ENCODE measurements around the gene TRNT1.

The TRNT1 gene

GRCh38 chr3:3126477-3127431 is at the start of gene TRNT1:
TRNT1 (plus strand) TSS chr3:3126940; CDS start chr3:3129041, 2,101 bp downstream.
- no peak for TF ChIP-seq CTCF (IDR thresholded peaks at IDR 0.05; ENCODE audit: low read depth, low read length, missing control alignments)
- Histone ChIP-seq H3K36me3 (replicated peaks) (peaks cover 13% of the 10 kb centered on the region), H3K4me3 (ENCODE audit: low read depth, low read length) (peak within 1 kb of the TSS; percentile 85), H3K27ac (peak within 1 kb of the TSS; percentile 92), H3K27me3 (replicated peaks) (no peaks in the 10 kb centered on the region)
- in situ Hi-C loops (cut with HindIII; ENCODE audit: low pct_ligation_motif_present, low sequenced_read_pairs) = no loop called here
- DNase-seq = peak; percentile 88

- no peak for DNase-seq
- H3K4me3 ChIP-seq (ENCODE audit: low read depth, low read length) = no peak overlapping the region
- no peak overlapping the region for H3K27ac ChIP-seq
- H3K36me3 ChIP-seq (replicated peaks) = no peaks in the 10 kb centered on the region
- in situ Hi-C loops (cut with HindIII; ENCODE audit: low pct_ligation_motif_present, low sequenced_read_pairs) = no loop called here
- TF ChIP-seq CTCF (IDR thresholded peaks at IDR 0.05; ENCODE audit: low read depth, low read length, missing control alignments) = no peak
- H3K27me3 ChIP-seq (replicated peaks) = no peaks in the 10 kb centered on the region
Observed at GRCh38 chr3:3080309-3080708, 46.4 kb upstream of the TRNT1 start.

- Histone ChIP-seq H3K36me3 (replicated peaks) (no peaks in the 10 kb centered on the region), H3K27ac (no peak overlapping the region), H3K4me3 (ENCODE audit: low read depth, low read length) (no peak overlapping the region), H3K27me3 (replicated peaks) (no peaks in the 10 kb centered on the region)
- DNase-seq = no peak
- in situ Hi-C loops (cut with HindIII; ENCODE audit: low pct_ligation_motif_present, low sequenced_read_pairs) = no loop called here
- TF ChIP-seq CTCF (IDR thresholded peaks at IDR 0.05; ENCODE audit: low read depth, low read length, missing control alignments) = no peak
Observed at GRCh38 chr3:3081381-3082233, 45.1 kb upstream of the TRNT1 start.

- no peak overlapping the region for H3K4me3 ChIP-seq (ENCODE audit: low read depth, low read length)
- in situ Hi-C loops (cut with HindIII; ENCODE audit: low pct_ligation_motif_present, low sequenced_read_pairs) = no loop called here
- TF ChIP-seq CTCF (IDR thresholded peaks at IDR 0.05; ENCODE audit: low read depth, low read length, missing control alignments) = no peak
- no peak for DNase-seq
- H3K27ac ChIP-seq = no peak overlapping the region
- no peaks in the 10 kb centered on the region for H3K36me3 ChIP-seq (replicated peaks)
- H3K27me3 ChIP-seq (replicated peaks) = no peaks in the 10 kb centered on the region
Observed at GRCh38 chr3:3082234-3082924, 44.4 kb upstream of the TRNT1 start.

- H3K27me3 ChIP-seq (replicated peaks) = no peaks in the 10 kb centered on the region
- no peaks in the 10 kb centered on the region for H3K36me3 ChIP-seq (replicated peaks)
- no peak for TF ChIP-seq CTCF (IDR thresholded peaks at IDR 0.05; ENCODE audit: low read depth, low read length, missing control alignments)
- no peak for DNase-seq
- H3K27ac ChIP-seq = no peak overlapping the region
- no peak overlapping the region for H3K4me3 ChIP-seq (ENCODE audit: low read depth, low read length)
- in situ Hi-C loops (cut with HindIII; ENCODE audit: low pct_ligation_motif_present, low sequenced_read_pairs) = no loop called here
Observed at GRCh38 chr3:3084890-3085289, 41.9 kb upstream of the TRNT1 start.

Measured in brain microvascular endothelial cell (primary cell).